Measurements from ENCODE around the gene SLC43A2.

DNA sequence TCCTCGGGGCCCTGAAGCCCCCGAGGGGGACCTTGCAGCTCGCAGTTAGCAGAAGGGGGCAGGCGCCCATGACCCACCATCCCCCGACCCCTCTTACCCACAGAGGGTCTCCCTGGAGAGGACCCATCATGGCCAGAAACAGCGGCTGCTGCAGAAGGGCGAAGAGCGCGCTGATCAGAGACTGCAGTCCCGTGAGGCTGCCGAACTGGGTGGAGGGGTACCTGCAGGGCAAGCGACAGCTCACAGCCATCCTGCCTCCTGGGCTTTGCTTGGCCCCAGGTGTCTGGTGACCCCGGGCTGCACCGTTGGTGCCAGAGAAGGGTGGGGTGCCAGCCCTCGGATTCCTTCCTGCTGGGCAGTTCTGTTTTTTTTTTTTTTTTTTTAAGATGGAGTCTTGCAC lies 52.1 kb downstream of the SLC43A2 start:
- TF ChIP-seq JUND (IDR thresholded peaks at IDR 0.05) (no peak), EP300 (IDR thresholded peaks at IDR 0.05; ENCODE audit: borderline replicate concordance in 1 of 2, low read depth in 1 of 2, low read length in 1 of 2) (no peak), SMC3 (IDR thresholded peaks at IDR 0.05; ENCODE audit: low read depth, low read length) (no peak), MXI1 (IDR thresholded peaks at IDR 0.05; ENCODE audit: low read depth, low read length) (no peak), MEF2A (IDR thresholded peaks at IDR 0.05; ENCODE audit: borderline replicate concordance, low read depth) (no peak)
- TF ChIP-seq, protein P1, sequence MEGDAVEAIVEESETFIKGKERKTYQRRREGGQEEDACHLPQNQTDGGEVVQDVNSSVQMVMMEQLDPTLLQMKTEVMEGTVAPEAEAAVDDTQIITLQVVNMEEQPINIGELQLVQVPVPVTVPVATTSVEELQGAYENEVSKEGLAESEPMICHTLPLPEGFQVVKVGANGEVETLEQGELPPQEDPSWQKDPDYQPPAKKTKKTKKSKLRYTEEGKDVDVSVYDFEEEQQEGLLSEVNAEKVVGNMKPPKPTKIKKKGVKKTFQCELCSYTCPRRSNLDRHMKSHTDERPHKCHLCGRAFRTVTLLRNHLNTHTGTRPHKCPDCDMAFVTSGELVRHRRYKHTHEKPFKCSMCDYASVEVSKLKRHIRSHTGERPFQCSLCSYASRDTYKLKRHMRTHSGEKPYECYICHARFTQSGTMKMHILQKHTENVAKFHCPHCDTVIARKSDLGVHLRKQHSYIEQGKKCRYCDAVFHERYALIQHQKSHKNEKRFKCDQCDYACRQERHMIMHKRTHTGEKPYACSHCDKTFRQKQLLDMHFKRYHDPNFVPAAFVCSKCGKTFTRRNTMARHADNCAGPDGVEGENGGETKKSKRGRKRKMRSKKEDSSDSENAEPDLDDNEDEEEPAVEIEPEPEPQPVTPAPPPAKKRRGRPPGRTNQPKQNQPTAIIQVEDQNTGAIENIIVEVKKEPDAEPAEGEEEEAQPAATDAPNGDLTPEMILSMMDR (IDR thresholded peaks at IDR 0.05), result no peak
- TF ChIP-seq, protein P2, sequence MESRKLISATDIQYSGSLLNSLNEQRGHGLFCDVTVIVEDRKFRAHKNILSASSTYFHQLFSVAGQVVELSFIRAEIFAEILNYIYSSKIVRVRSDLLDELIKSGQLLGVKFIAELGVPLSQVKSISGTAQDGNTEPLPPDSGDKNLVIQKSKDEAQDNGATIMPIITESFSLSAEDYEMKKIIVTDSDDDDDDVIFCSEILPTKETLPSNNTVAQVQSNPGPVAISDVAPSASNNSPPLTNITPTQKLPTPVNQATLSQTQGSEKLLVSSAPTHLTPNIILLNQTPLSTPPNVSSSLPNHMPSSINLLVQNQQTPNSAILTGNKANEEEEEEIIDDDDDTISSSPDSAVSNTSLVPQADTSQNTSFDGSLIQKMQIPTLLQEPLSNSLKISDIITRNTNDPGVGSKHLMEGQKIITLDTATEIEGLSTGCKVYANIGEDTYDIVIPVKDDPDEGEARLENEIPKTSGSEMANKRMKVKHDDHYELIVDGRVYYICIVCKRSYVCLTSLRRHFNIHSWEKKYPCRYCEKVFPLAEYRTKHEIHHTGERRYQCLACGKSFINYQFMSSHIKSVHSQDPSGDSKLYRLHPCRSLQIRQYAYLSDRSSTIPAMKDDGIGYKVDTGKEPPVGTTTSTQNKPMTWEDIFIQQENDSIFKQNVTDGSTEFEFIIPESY (IDR thresholded peaks at IDR 0.05; ENCODE audit: borderline replicate concordance, low read depth), result no peak
- TF ChIP-seq, protein P3, sequence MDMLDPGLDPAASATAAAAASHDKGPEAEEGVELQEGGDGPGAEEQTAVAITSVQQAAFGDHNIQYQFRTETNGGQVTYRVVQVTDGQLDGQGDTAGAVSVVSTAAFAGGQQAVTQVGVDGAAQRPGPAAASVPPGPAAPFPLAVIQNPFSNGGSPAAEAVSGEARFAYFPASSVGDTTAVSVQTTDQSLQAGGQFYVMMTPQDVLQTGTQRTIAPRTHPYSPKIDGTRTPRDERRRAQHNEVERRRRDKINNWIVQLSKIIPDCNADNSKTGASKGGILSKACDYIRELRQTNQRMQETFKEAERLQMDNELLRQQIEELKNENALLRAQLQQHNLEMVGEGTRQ (IDR thresholded peaks at IDR 0.05; ENCODE audit: borderline replicate concordance, low read depth, low read length), result no peak
- TF ChIP-seq, protein P4, sequence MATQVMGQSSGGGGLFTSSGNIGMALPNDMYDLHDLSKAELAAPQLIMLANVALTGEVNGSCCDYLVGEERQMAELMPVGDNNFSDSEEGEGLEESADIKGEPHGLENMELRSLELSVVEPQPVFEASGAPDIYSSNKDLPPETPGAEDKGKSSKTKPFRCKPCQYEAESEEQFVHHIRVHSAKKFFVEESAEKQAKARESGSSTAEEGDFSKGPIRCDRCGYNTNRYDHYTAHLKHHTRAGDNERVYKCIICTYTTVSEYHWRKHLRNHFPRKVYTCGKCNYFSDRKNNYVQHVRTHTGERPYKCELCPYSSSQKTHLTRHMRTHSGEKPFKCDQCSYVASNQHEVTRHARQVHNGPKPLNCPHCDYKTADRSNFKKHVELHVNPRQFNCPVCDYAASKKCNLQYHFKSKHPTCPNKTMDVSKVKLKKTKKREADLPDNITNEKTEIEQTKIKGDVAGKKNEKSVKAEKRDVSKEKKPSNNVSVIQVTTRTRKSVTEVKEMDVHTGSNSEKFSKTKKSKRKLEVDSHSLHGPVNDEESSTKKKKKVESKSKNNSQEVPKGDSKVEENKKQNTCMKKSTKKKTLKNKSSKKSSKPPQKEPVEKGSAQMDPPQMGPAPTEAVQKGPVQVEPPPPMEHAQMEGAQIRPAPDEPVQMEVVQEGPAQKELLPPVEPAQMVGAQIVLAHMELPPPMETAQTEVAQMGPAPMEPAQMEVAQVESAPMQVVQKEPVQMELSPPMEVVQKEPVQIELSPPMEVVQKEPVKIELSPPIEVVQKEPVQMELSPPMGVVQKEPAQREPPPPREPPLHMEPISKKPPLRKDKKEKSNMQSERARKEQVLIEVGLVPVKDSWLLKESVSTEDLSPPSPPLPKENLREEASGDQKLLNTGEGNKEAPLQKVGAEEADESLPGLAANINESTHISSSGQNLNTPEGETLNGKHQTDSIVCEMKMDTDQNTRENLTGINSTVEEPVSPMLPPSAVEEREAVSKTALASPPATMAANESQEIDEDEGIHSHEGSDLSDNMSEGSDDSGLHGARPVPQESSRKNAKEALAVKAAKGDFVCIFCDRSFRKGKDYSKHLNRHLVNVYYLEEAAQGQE (IDR thresholded peaks at IDR 0.05; ENCODE audit: low read depth, low read length), result no peak

Measured in SK-N-SH (cell line).